ENCODE measurements around the gene IRX2. TPM values are rescaled to one million over a fixed set of nuclear protein-coding genes. Genes with fewer than 3 reads are reported as not detected.

The IRX2 gene
- total RNA-seq, 1 experiment from 2014 or later: not detected

GRCh38 chr5:2750026-2750757 is 1.3 kb downstream of the IRX2 start:
- no peak for TF ChIP-seq EZH2 (IDR thresholded peaks at IDR 0.05; ENCODE audit: borderline replicate concordance, low read depth, low read length, poor library complexity, severe bottlenecking)
- no peak for TF ChIP-seq CTCF (conservative IDR thresholded peaks at IDR 0.05; ENCODE audit: low read depth, low read length)
- H3K27me3 ChIP-seq (replicated peaks; ENCODE audit: insufficient read depth, low read depth, low read length, poor library complexity): peaks cover 9% of the 10 kb centered on the region
- no peak overlapping the region for H3K27ac ChIP-seq (ENCODE audit: low read depth, low read length, poor library complexity, severe bottlenecking)
- no TSS peak for BruUV-seq (replicated peaks)
- ChIA-PET POLR2A (ENCODE audit: low non-redundant PET) (no interaction called here), CTCF (no interaction called here)
- no peak overlapping the region for H3K4me3 ChIP-seq (ENCODE audit: low read depth, low read length, poor library complexity, severe bottlenecking)
- intact Hi-C loops (cut with micrococcal nuclease; ENCODE audit: unreplicated experiment): no loop called here
- H3K9me3 ChIP-seq (ENCODE audit: low read depth, low read length, poor library complexity, severe bottlenecking): peaks cover 30% of the 10 kb centered on the region
- no peaks in the 10 kb centered on the region for H3K4me1 ChIP-seq (ENCODE audit: insufficient read depth, low read length, poor library complexity, severe bottlenecking)
- no peaks in the 10 kb centered on the region for H3K36me3 ChIP-seq (ENCODE audit: insufficient read depth, low read length, poor library complexity, severe bottlenecking)
- DNase-seq (ENCODE audit: low spot score): no peak

- CTCF ChIA-PET: no interaction called here
- TF ChIP-seq EZH2 (IDR thresholded peaks at IDR 0.05; ENCODE audit: borderline replicate concordance, low read depth, low read length, poor library complexity, severe bottlenecking): no peak
- TF ChIP-seq CTCF (conservative IDR thresholded peaks at IDR 0.05; ENCODE audit: low read depth, low read length): no peak
- no peaks in the 10 kb centered on the region for H3K36me3 ChIP-seq (ENCODE audit: insufficient read depth, low read length, poor library complexity, severe bottlenecking)
- intact Hi-C loops (cut with micrococcal nuclease; ENCODE audit: unreplicated experiment): no loop called here
- peaks cover 6% of the 10 kb centered on the region for H3K27me3 ChIP-seq (replicated peaks; ENCODE audit: insufficient read depth, low read depth, low read length, poor library complexity)
- no peak overlapping the region for H3K27ac ChIP-seq (ENCODE audit: low read depth, low read length, poor library complexity, severe bottlenecking)
- POLR2A ChIA-PET (ENCODE audit: low non-redundant PET): no interaction called here
- no peak for DNase-seq (ENCODE audit: low spot score)
- H3K9me3 ChIP-seq (ENCODE audit: low read depth, low read length, poor library complexity, severe bottlenecking): peaks cover 29% of the 10 kb centered on the region
- H3K4me3 ChIP-seq (ENCODE audit: low read depth, low read length, poor library complexity, severe bottlenecking): no peak overlapping the region
- no TSS peak for BruUV-seq (replicated peaks)
- H3K4me1 ChIP-seq (ENCODE audit: insufficient read depth, low read length, poor library complexity, severe bottlenecking): no peaks in the 10 kb centered on the region
Observed at GRCh38 chr5:2749514-2750025, 1.9 kb downstream of the IRX2 start.

GRCh38 chr5:2748861-2749513 is 2.5 kb downstream of the IRX2 start:
- no peak for TF ChIP-seq CTCF (conservative IDR thresholded peaks at IDR 0.05; ENCODE audit: low read depth, low read length)
- TF ChIP-seq EZH2 (IDR thresholded peaks at IDR 0.05; ENCODE audit: borderline replicate concordance, low read depth, low read length, poor library complexity, severe bottlenecking): no peak
- peaks cover 29% of the 10 kb centered on the region for H3K9me3 ChIP-seq (ENCODE audit: low read depth, low read length, poor library complexity, severe bottlenecking)
- no TSS peak for BruUV-seq (replicated peaks)
- CTCF ChIA-PET: no interaction called here
- POLR2A ChIA-PET (ENCODE audit: low non-redundant PET): no interaction called here
- no peak overlapping the region for H3K4me3 ChIP-seq (ENCODE audit: low read depth, low read length, poor library complexity, severe bottlenecking)
- H3K4me1 ChIP-seq (ENCODE audit: insufficient read depth, low read length, poor library complexity, severe bottlenecking): no peaks in the 10 kb centered on the region
- H3K27ac ChIP-seq (ENCODE audit: low read depth, low read length, poor library complexity, severe bottlenecking): no peak overlapping the region
- no peak for DNase-seq (ENCODE audit: low spot score)
- peaks cover under 1% of the 10 kb centered on the region for H3K27me3 ChIP-seq (replicated peaks; ENCODE audit: insufficient read depth, low read depth, low read length, poor library complexity)
- H3K36me3 ChIP-seq (ENCODE audit: insufficient read depth, low read length, poor library complexity, severe bottlenecking): no peaks in the 10 kb centered on the region
- intact Hi-C loops (cut with micrococcal nuclease; ENCODE audit: unreplicated experiment): no loop called here

Data from A673 (cell line).